ACC112 (cell line): ENCODE measurements around the gene COL11A2.
"Not testable (repeated sequence)": the region's sequence is repeated elsewhere in the genome, so short reads cannot be mapped to it uniquely, and the experiment has no call there.

Experiments used
- H2AFZ ChIP-seq: fragments of 200-600 bp; sonication (generic); one replicate; pipeline ENCODE4 v1.6.0; 2017; ENCODE audit warnings: antibody characterized with exemption, low read length; ENCODE audit not compliant: unreplicated experiment
- H3K27ac ChIP-seq: fragments of 200-600 bp; sonication (generic); 2 replicates; pipeline ENCODE4 v1.5.1; 2014; ENCODE audit warnings: low read depth, mild to moderate bottlenecking, antibody characterized with exemption, low read length, moderate library complexity
- H3K27me3 ChIP-seq: fragments of 200-600 bp; sonication (generic); 2 replicates; pipeline ENCODE4 v1.6.1; 2014; ENCODE audit warnings: mild to moderate bottlenecking, antibody characterized with exemption, low read length, moderate library complexity, mixed read lengths; ENCODE audit not compliant: insufficient read depth
- H3K36me3 ChIP-seq: fragments of 200-600 bp; sonication (generic); 2 replicates; pipeline ENCODE4 v1.6.1; 2016; ENCODE audit warnings: mild to moderate bottlenecking, antibody characterized with exemption, low read length, moderate library complexity, mixed read lengths; ENCODE audit not compliant: insufficient read depth
- H3K4me1 ChIP-seq: fragments of 200-600 bp; sonication (generic); one replicate; pipeline ENCODE4 v1.6.1; 2016; ENCODE audit warnings: low read length, mixed read lengths; ENCODE audit not compliant: insufficient read depth, unreplicated experiment, control insufficient read depth
- H3K4me3 ChIP-seq: fragments of 200-600 bp; sonication (generic); 2 replicates; pipeline ENCODE4 v1.5.1; 2014; ENCODE audit warnings: mild to moderate bottlenecking, low read depth, low read length
- H3K79me2 ChIP-seq: fragments of 200-600 bp; sonication (generic); one replicate; pipeline ENCODE4 v1.6.0; 2016; ENCODE audit warnings: low read length; ENCODE audit not compliant: control insufficient read depth, unreplicated experiment, insufficient read depth

COL11A2 gene

DNA sequence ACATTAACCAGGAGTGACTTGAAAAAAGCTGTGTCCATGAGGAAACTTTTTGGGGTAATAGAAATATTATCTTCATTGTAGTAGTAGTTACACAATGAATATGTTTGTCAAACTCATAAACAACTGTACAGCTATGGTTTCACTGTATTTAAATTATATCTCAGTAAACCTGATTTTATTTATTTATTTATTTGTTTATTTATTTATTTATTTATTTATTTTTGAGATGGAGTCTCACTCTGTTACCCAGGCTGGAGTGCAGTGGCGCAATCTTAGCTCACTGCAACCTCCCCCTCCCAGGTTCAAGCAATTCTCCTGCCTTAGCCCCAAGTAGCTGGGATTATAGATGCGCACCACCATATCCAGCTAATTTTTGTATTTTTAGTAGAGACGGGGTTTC lies 41.7 kb downstream of the COL11A2 start:
- not testable (repeated sequence) for H3K4me3 ChIP-seq, H3K27ac ChIP-seq, H3K36me3 ChIP-seq, H3K4me1 ChIP-seq, H2AFZ ChIP-seq, H3K79me2 ChIP-seq
- H3K27me3 ChIP-seq: peaks cover 20% of the 10 kb centered on the region

DNA sequence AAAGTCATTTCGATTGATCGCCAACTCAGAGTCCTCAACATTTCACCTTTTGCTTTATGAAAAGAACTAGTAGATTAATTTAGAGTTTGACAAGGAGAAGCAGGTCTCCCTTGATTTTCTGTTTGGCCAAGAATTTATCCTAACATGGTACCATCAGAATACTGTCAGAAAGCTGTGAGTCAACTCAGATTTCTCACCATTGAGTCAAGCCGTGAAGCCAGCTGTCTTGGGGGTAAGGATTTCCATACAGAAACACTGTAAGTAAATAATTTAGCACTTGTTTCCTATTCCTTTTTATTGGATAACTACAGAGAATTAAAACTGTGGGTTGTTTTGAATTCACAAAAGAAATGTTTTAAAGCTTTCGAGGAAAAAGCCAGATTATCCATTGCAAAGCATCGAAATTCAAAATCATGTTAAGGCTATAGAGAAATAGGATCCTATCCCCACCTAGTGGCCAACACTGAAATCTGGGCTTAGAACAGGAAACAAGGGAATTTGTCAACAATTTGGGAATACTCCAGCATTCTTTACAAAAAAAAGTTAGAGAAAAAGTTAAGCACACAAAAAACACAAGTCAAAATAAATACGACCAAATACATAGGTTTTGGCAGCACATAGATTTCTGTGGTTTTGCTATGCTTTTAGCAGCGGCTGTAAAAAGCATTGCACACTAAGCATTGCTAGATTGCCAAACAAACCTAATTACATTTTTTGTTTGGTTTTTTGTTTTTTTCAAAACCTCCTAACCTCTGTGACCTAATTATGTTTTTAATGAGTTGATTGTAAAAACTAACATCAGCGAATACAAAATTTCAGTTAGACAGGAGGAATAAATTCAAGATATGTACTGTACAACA lies 44.2 kb downstream of the COL11A2 start:
- Histone ChIP-seq H2AFZ (no peak overlapping the region), H3K4me3 (0 out of 2 replicates have a peak overlapping the region, but pooled peaks have one; percentile 17), H3K79me2 (no peaks in the 10 kb centered on the region), H3K27ac (no peak overlapping the region), H3K4me1 (peaks cover 3% of the 10 kb centered on the region), H3K27me3 (peaks cover 25% of the 10 kb centered on the region), H3K36me3 (no peaks in the 10 kb centered on the region)

- H3K36me3 ChIP-seq: no peaks in the 10 kb centered on the region
- peaks cover 25% of the 10 kb centered on the region for H3K27me3 ChIP-seq
- H3K27ac ChIP-seq: no peak overlapping the region
- peaks cover 3% of the 10 kb centered on the region for H3K4me1 ChIP-seq
- no peaks in the 10 kb centered on the region for H3K79me2 ChIP-seq
- no peak overlapping the region for H2AFZ ChIP-seq
- no peak overlapping the region for H3K4me3 ChIP-seq
Measured at GRCh38 chr6:33144373-33144772, 47.9 kb downstream of the COL11A2 start.

DNA sequence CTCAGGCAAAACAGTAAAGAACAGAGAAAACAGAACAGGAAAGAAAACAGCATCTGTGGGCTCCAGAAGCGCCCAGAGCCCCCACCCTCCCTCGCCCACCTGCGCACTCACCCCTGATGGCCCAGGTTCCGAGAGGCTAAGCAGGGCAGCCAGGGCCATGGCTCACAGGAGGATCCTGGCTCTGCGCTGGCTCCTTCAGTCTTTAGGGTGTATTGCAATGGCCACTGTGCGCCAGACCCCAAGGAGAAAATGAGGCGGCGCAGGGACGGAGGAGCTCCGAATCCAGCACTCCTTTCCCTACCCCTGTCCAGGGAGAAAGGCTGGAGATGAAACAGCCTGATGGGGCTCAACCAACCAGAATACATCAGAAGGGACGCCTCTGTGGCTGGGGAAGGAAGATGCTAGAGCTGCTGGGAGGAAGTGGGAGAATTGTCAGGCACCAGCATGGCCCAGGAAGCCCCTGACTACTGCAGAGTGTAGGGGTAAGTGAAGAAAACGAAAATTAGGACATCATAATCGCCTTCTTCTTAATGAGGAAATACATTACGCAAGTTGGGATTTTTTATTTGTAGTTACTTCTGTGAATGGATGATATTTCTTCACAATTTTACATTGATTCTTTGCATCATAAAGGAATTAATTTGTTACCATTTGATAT lies 49.0 kb downstream of the COL11A2 start:
- Histone ChIP-seq H2AFZ (no peak overlapping the region), H3K27ac (no peak overlapping the region), H3K79me2 (no peaks in the 10 kb centered on the region), H3K27me3 (peaks cover 24% of the 10 kb centered on the region), H3K4me1 (peaks cover 3% of the 10 kb centered on the region), H3K4me3 (no peak overlapping the region), H3K36me3 (no peaks in the 10 kb centered on the region)

- no peaks in the 10 kb centered on the region for H3K36me3 ChIP-seq
- no peak overlapping the region for H3K4me3 ChIP-seq
- no peak overlapping the region for H3K27ac ChIP-seq
- H3K4me1 ChIP-seq: peaks cover under 1% of the 10 kb centered on the region
- no peak overlapping the region for H2AFZ ChIP-seq
- no peaks in the 10 kb centered on the region for H3K79me2 ChIP-seq
- H3K27me3 ChIP-seq: peaks cover 24% of the 10 kb centered on the region
Measured at GRCh38 chr6:33142501-33143070, 49.7 kb downstream of the COL11A2 start.

GRCh38 chr6:33140556-33140955 lies 51.7 kb downstream of the COL11A2 start:
- Histone ChIP-seq H3K27ac (no peak overlapping the region), H3K27me3 (peaks cover 24% of the 10 kb centered on the region), H3K79me2 (no peaks in the 10 kb centered on the region), H3K4me3 (no peak overlapping the region), H3K4me1 (no peaks in the 10 kb centered on the region), H3K36me3 (no peaks in the 10 kb centered on the region), H2AFZ (no peak overlapping the region)

DNA sequence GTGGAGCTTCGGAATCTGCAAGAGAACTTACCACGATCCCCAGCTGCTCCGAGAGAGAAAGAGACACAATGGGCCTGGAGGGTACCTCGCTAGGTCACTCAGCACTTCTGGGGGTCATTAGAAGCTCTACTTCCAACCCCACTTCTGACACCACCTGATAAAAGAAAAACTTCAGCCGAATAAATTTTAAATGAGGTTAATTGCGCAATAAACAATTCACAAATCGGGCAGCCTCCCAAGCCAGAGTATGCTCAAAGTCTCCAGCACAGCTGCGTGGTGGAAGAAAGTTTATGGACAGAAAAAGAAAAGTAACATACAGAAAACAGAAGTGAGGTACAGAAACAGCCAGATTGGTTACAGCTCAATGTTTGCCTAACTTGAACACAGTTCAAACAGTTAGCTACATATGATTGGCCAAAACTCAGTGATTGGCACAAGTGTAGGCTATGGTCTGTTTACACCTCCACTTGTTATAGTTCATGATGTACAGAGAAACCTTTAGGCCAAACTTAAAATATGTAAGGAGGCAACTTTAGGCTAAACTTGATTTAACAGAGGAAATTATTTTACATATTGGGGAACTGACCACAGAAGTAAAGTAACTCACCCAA lies 52.6 kb downstream of the COL11A2 start:
- no peak overlapping the region for H3K27ac ChIP-seq
- no peaks in the 10 kb centered on the region for H3K4me1 ChIP-seq
- no peaks in the 10 kb centered on the region for H3K79me2 ChIP-seq
- no peak overlapping the region for H2AFZ ChIP-seq
- H3K36me3 ChIP-seq: no peaks in the 10 kb centered on the region
- no peak overlapping the region for H3K4me3 ChIP-seq
- peaks cover 24% of the 10 kb centered on the region for H3K27me3 ChIP-seq

DNA sequence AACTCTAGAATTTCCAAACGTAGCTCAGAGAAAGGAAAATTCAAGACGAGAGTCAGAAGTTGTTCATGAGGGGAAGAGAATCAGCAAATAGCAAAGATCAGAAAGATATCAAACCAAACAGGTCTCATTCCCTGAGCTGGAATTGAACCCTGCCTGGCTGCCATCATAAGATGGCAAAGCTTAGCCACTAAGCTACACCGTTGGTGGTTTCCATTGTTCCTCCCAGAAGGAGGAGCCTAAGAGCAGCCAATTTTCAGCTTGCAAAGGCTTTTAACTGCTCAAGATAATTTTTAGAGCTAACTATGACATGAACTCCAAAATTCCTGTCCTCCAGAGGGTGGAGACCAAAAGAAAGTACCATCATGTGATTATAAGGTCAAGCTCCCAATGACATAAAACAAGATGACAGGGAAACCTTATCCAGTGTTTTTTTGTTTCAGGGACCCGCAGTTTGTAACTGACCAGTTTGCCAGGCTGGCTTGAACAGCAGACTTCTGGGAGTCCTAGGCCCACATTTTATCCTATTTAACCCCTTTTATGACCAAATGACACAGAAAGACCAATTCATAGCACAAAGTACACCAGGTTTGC lies 55.9 kb downstream of the COL11A2 start:
- no peaks in the 10 kb centered on the region for H3K36me3 ChIP-seq
- peaks cover 9% of the 10 kb centered on the region; the same call in 1 of the 2 replicates for H3K27me3 ChIP-seq
- no peak overlapping the region for H3K27ac ChIP-seq
- no peak overlapping the region for H3K4me3 ChIP-seq
- no peaks in the 10 kb centered on the region for H3K79me2 ChIP-seq
- H3K4me1 ChIP-seq: no peaks in the 10 kb centered on the region
- no peak overlapping the region for H2AFZ ChIP-seq

GRCh38 chr6:33132081-33132524 lies 60.2 kb downstream of the COL11A2 start:
- Histone ChIP-seq H3K27ac (peak overlapping the region; percentile 43; the same call in 1 of the 2 replicates), H3K4me3 (no peak overlapping the region), H3K79me2 (no peaks in the 10 kb centered on the region), H2AFZ (no peak overlapping the region), H3K4me1 (peaks cover 8% of the 10 kb centered on the region), H3K27me3 (0 out of 2 replicates have a peak, but pooled peaks cover 4% of the 10 kb centered on the region), H3K36me3 (no peaks in the 10 kb centered on the region)

DNA sequence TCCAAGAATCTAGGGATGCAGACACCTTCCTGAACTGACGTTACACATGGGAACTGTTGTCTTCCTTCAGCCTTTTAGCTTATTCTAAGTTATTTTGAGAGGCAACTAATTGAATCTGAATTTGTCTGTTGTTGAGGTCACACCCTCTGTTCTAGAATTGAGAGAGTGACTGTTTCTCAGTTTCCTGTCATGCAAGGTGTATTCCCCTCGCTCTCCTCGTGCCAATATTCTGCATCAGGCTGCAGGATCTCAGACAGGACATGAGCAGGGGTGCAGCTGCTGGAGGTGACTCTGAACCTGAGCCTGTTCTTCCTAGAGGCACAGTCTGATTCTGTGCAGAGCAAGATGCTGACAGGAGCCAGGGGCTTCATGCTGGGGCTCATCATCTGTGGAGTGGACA lies 63.9 kb downstream of the COL11A2 start:
- Histone ChIP-seq H3K36me3 (no peaks in the 10 kb centered on the region), H3K4me3 (no peak overlapping the region), H3K79me2 (no peaks in the 10 kb centered on the region), H2AFZ (no peak overlapping the region), H3K4me1 (peaks cover 8% of the 10 kb centered on the region), H3K27ac (no peak overlapping the region), H3K27me3 (peaks cover 8% of the 10 kb centered on the region)
